Liver (tissue), 9 donors: ENCODE results near the gene ZNF26. TPM values are rescaled to one million over a fixed set of nuclear protein-coding genes. Genes with fewer than 3 reads are reported as not detected.

Experiments used
- DNase-seq: peaks from one replicate; pipeline ENCODE4 v3.0.0-alpha.2; 2017; ENCODE audit warnings: low spot score
- H3K27ac ChIP-seq, 2 donors: one replicate each; pipeline ENCODE4 v1.7.0; 2013; ENCODE audit warnings: inconsistent platforms in 2 of 2, low read length in 2 of 2, control low read depth in 1 of 2, low read depth in 1 of 2, mild to moderate bottlenecking in 1 of 2
- H3K27me3 ChIP-seq, 4 donors: one replicate each; pipeline versions ENCODE4 v1.6.1 to v1.7.0; 2013; ENCODE audit warnings: low read length in 3 of 4, inconsistent platforms in 1 of 4, mild to moderate bottlenecking in 1 of 4, moderate library complexity in 1 of 4; ENCODE audit not compliant: control insufficient read depth in 4 of 4, insufficient read depth in 4 of 4
- H3K36me3 ChIP-seq, 4 donors: one replicate each; pipeline versions ENCODE4 v1.6.1 to v1.7.0; 2013; ENCODE audit warnings: low read length in 3 of 4, mild to moderate bottlenecking in 3 of 4, low read depth in 1 of 4, moderate library complexity in 1 of 4; ENCODE audit not compliant: control insufficient read depth in 4 of 4, insufficient read depth in 3 of 4
- H3K4me1 ChIP-seq, 4 donors: one replicate each; pipeline versions ENCODE4 v1.6.1 to v1.7.0; 2013; ENCODE audit warnings: low read length in 3 of 4, mild to moderate bottlenecking in 3 of 4, moderate library complexity in 1 of 4; ENCODE audit not compliant: control insufficient read depth in 4 of 4, insufficient read depth in 4 of 4
- H3K4me3 ChIP-seq, 3 donors: one replicate each; pipeline versions ENCODE4 v1.6.1 to v1.7.0; 2013; ENCODE audit warnings: low read length in 3 of 3, control low read depth in 1 of 3, low read depth in 1 of 3, mild to moderate bottlenecking in 1 of 3
- H3K9ac ChIP-seq, 2 donors: one replicate each; pipeline ENCODE4 v1.7.0; 2013; ENCODE audit warnings: low read length in 2 of 2, mild to moderate bottlenecking in 2 of 2, moderate library complexity in 2 of 2, control low read depth in 1 of 2, low read depth in 1 of 2
- H3K9me3 ChIP-seq, 4 donors: one replicate each; pipeline versions ENCODE4 v1.6.1 to v1.7.0; 2013; ENCODE audit warnings: low read length in 3 of 4; ENCODE audit not compliant: control insufficient read depth in 4 of 4
- CTCF ChIP-seq: fragments of 150-350 bp; IDR thresholded peaks from 2 replicates; pipeline ENCODE4 v1.5.1; 2017; ENCODE audit warnings: improper control_type of control experiment, low read depth, low read length; ENCODE audit not compliant: missing input control
- EGR1 ChIP-seq, 2 donors: IDR thresholded peaks; 2 replicates each; pipeline ENCODE4 v1.6.1; 2016 to 2018; ENCODE audit warnings: antibody characterized with exemption in 2 of 2, low read depth in 2 of 2
- FOXA1 ChIP-seq: IDR thresholded peaks from 2 replicates; pipeline ENCODE4 v1.6.1; 2016; ENCODE audit warnings: antibody characterized with exemption
- FOXA2 ChIP-seq: IDR thresholded peaks from 2 replicates; pipeline ENCODE4 v1.6.1; 2016; ENCODE audit warnings: antibody characterized with exemption
- GABPA ChIP-seq, 2 donors: IDR thresholded peaks in 1 of 2; conservative IDR thresholded peaks in 1 of 2; 2 replicates each; pipeline ENCODE4 v1.6.1; 2016; ENCODE audit warnings: antibody characterized with exemption in 2 of 2, mild to moderate bottlenecking in 1 of 2, moderate library complexity in 1 of 2
- HNF4A ChIP-seq, 2 donors: conservative IDR thresholded peaks; 2 replicates each; pipeline ENCODE4 v1.6.1; 2016; ENCODE audit warnings: antibody characterized with exemption in 2 of 2, mild to moderate bottlenecking in 2 of 2
- HNF4G ChIP-seq: IDR thresholded peaks from 2 replicates; pipeline ENCODE4 v1.6.1; 2016; ENCODE audit warnings: antibody characterized with exemption
- JUND ChIP-seq, 2 donors: IDR thresholded peaks; 2 replicates each; pipeline ENCODE4 v1.6.1; 2016; ENCODE audit warnings: antibody characterized with exemption in 2 of 2
- MAX ChIP-seq: IDR thresholded peaks from 2 replicates; pipeline ENCODE4 v1.6.1; 2016; ENCODE audit warnings: antibody characterized with exemption
- NR2F2 ChIP-seq: IDR thresholded peaks from 2 replicates; pipeline ENCODE4 v1.6.1; 2016; ENCODE audit warnings: antibody characterized with exemption
- RAD21 ChIP-seq, 2 donors: IDR thresholded peaks; 2 replicates each; pipeline ENCODE4 v1.6.1; 2016; ENCODE audit warnings: antibody characterized with exemption in 2 of 2, mild to moderate bottlenecking in 2 of 2
- RXRA ChIP-seq, 2 donors: IDR thresholded peaks; 2 replicates each; pipeline ENCODE4 v1.6.1; 2017 to 2018; ENCODE audit warnings: antibody characterized with exemption in 2 of 2, mild to moderate bottlenecking in 1 of 2
- SP1 ChIP-seq: IDR thresholded peaks from 2 replicates; pipeline ENCODE4 v1.6.1; 2018; ENCODE audit warnings: antibody characterized with exemption, mild to moderate bottlenecking
- TAF1 ChIP-seq: conservative IDR thresholded peaks from 2 replicates; pipeline ENCODE4 v1.6.1; 2016; ENCODE audit warnings: antibody characterized with exemption, mild to moderate bottlenecking
- YY1 ChIP-seq: IDR thresholded peaks from 2 replicates; pipeline ENCODE4 v1.6.1; 2016; ENCODE audit warnings: antibody characterized with exemption, mild to moderate bottlenecking
- WGBS: extraction: QIAGEN DNeasy Blood & Tissue Kit; methylation state at CpG from one replicate; pipeline ENCODE4 v1.1.7; 2013; 5-methylcytosine and 5-hydroxymethylcytosine counted together
- polyA plus RNA-seq, 2 donors: library from polyadenylated mRNA; stranded (reverse) in 1 of 2; unstranded in 1 of 2; fragments of 200-250 nt in 1 of 2; fragments of >200 nt in 1 of 2; fragmentation: Nextera tagmentation in 1 of 2; extraction: Ambion mirVana in 1 of 2; gene quantifications; one replicate each; pipeline versions ENCODE4 v1.2.1 to v1.2.3, GENCODE V29; 2013 to 2015
- total RNA-seq, 2 donors: library from RNA; depleted of rRNA; stranded (reverse); fragments of >200 nt; gene quantifications; one replicate each; pipeline ENCODE4 v1.2.3, GENCODE V29; 2014
- TF ChIP-seq, protein P1 (sequence below): IDR thresholded peaks from 2 replicates; pipeline ENCODE4 v1.6.1; 2016; ENCODE audit warnings: antibody characterized with exemption, mild to moderate bottlenecking
- TF ChIP-seq, protein P2 (sequence below): IDR thresholded peaks from 2 replicates; pipeline ENCODE4 v1.6.1; 2016; ENCODE audit warnings: antibody characterized with exemption
- TF ChIP-seq, protein P3 (sequence below): IDR thresholded peaks from 2 replicates; pipeline ENCODE4 v1.6.1; 2016; ENCODE audit warnings: antibody characterized with exemption
- donor health status: healthy.
- donor health status: healthy.
- donor health status: healthy.
- donor health status: healthy.
- donor health status: healthy.

ZNF26 gene
- total and polyA plus RNA-seq, 4 donors: 1.7 to 9.5 (median 4.8) TPM

DNA sequence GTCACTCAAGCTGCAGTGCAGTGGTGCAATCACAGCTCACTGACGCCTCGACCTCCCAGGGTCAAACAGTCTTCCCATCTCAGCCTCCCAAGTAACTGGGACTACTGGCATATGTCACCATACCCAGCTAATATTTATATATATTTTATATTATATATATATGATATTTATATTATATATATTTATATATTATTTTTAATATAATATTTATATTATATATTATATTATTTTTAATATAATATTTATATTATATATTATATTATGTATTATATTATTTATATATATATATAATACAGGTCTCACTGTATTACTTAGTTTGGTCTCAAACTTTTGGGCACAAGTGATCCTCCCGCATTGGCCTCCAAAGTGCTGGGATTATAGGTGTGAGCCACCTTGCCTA, 60.5 kb downstream of the ZNF26 start:
- TF ChIP-seq JUND (IDR thresholded peaks at IDR 0.05): no peak
- TF ChIP-seq MAX: no peak
- TF ChIP-seq, protein P1, sequence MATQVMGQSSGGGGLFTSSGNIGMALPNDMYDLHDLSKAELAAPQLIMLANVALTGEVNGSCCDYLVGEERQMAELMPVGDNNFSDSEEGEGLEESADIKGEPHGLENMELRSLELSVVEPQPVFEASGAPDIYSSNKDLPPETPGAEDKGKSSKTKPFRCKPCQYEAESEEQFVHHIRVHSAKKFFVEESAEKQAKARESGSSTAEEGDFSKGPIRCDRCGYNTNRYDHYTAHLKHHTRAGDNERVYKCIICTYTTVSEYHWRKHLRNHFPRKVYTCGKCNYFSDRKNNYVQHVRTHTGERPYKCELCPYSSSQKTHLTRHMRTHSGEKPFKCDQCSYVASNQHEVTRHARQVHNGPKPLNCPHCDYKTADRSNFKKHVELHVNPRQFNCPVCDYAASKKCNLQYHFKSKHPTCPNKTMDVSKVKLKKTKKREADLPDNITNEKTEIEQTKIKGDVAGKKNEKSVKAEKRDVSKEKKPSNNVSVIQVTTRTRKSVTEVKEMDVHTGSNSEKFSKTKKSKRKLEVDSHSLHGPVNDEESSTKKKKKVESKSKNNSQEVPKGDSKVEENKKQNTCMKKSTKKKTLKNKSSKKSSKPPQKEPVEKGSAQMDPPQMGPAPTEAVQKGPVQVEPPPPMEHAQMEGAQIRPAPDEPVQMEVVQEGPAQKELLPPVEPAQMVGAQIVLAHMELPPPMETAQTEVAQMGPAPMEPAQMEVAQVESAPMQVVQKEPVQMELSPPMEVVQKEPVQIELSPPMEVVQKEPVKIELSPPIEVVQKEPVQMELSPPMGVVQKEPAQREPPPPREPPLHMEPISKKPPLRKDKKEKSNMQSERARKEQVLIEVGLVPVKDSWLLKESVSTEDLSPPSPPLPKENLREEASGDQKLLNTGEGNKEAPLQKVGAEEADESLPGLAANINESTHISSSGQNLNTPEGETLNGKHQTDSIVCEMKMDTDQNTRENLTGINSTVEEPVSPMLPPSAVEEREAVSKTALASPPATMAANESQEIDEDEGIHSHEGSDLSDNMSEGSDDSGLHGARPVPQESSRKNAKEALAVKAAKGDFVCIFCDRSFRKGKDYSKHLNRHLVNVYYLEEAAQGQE: no peak
- TF ChIP-seq NR2F2: no peak
- TF ChIP-seq GABPA (IDR thresholded peaks at IDR 0.05 in 1 of 2, conservative IDR thresholded peaks at IDR 0.05 in 1 of 2): no peak
- no peak for TF ChIP-seq CTCF
- no peak for TF ChIP-seq SP1
- TF ChIP-seq HNF4G: no peak
- no peak for TF ChIP-seq RXRA (IDR thresholded peaks at IDR 0.05)
- TF ChIP-seq TAF1: no peak
- TF ChIP-seq YY1: no peak
- no peak for TF ChIP-seq FOXA1
- TF ChIP-seq HNF4A (conservative IDR thresholded peaks at IDR 0.05): no peak
- TF ChIP-seq, protein P2, sequence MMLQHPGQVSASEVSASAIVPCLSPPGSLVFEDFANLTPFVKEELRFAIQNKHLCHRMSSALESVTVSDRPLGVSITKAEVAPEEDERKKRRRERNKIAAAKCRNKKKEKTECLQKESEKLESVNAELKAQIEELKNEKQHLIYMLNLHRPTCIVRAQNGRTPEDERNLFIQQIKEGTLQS: no peak
- no peak for TF ChIP-seq RAD21 (IDR thresholded peaks at IDR 0.05)
- TF ChIP-seq, protein P3, sequence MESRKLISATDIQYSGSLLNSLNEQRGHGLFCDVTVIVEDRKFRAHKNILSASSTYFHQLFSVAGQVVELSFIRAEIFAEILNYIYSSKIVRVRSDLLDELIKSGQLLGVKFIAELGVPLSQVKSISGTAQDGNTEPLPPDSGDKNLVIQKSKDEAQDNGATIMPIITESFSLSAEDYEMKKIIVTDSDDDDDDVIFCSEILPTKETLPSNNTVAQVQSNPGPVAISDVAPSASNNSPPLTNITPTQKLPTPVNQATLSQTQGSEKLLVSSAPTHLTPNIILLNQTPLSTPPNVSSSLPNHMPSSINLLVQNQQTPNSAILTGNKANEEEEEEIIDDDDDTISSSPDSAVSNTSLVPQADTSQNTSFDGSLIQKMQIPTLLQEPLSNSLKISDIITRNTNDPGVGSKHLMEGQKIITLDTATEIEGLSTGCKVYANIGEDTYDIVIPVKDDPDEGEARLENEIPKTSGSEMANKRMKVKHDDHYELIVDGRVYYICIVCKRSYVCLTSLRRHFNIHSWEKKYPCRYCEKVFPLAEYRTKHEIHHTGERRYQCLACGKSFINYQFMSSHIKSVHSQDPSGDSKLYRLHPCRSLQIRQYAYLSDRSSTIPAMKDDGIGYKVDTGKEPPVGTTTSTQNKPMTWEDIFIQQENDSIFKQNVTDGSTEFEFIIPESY: no peak
- TF ChIP-seq FOXA2: no peak
- no peak for TF ChIP-seq EGR1 (IDR thresholded peaks at IDR 0.05; ENCODE audit: low read depth in 2 of 2)
- WGBS: 97% methylated on average over 3 of the region's 3 CpGs
- Histone ChIP-seq H3K9me3 (peaks cover 58 to 96% (median 68%) of the 10 kb centered on the region in 4 donors), H3K27me3 (no peaks in the 10 kb centered on the region), H3K4me3 (peak overlapping the region in 2 of 3 donors; percentile 41 to 64), H3K27ac (no peak overlapping the region), H3K4me1 (no peaks in the 10 kb centered on the region), H3K9ac (no peak overlapping the region), H3K36me3 (peaks cover 34 to 89% (median 79%) of the 10 kb centered on the region in 4 donors)
- DNase-seq: no peak
